GM12878 (cell line): ENCODE results near the gene DDX24. TPM values are rescaled to one million over a fixed set of nuclear protein-coding genes. Genes with fewer than 3 reads are reported as not detected.

Experiments used
- ATF7 ChIP-seq: fragments of 450-650 bp; IDR thresholded peaks from 2 replicates; pipeline ENCODE4 v1.6.1; 2016; ENCODE audit warnings: low read depth, mild to moderate bottlenecking
- BHLHE40 ChIP-seq, 2 experiments: fragments of 450-650 bp in 1 of 2; IDR thresholded peaks; 2 replicates each; pipeline ENCODE4 v1.6.1; 2011 to 2017; ENCODE audit warnings: low read depth in 2 of 2, borderline replicate concordance in 1 of 2, improper control_type of control experiment in 1 of 2, low read length in 1 of 2, mild to moderate bottlenecking in 1 of 2
- CHD2 ChIP-seq: IDR thresholded peaks from 2 replicates; pipeline ENCODE4 v1.6.1; 2011; ENCODE audit warnings: low read depth, low read length, improper control_type of control experiment, borderline replicate concordance
- CREB1 ChIP-seq: IDR thresholded peaks from 2 replicates; pipeline ENCODE4 v1.6.1; 2012; ENCODE audit warnings: low read depth, mild to moderate bottlenecking, inconsistent platforms
- EP300 ChIP-seq, 2 experiments: fragments of 150-350 bp in 1 of 2; IDR thresholded peaks; 2 replicates each; pipeline ENCODE4 v1.6.1; 2011 to 2012; ENCODE audit warnings: low read depth in 2 of 2, low read length in 2 of 2, borderline replicate concordance in 1 of 2, improper control_type of control experiment in 1 of 2, inconsistent platforms in 1 of 2; ENCODE audit not compliant: control insufficient read depth in 1 of 2
- FOXM1 ChIP-seq: IDR thresholded peaks from 2 replicates; pipeline ENCODE4 v1.6.1; 2012; ENCODE audit warnings: low read depth, mild to moderate bottlenecking, inconsistent platforms, low read length, moderate library complexity
- IKZF2 ChIP-seq, 2 experiments: fragments of 450-650 bp; IDR thresholded peaks; 2 replicates each; pipeline ENCODE4 v1.6.1; 2017; ENCODE audit warnings: mild to moderate bottlenecking in 2 of 2, moderate library complexity in 2 of 2
- IRF4 ChIP-seq: IDR thresholded peaks from 2 replicates; pipeline ENCODE4 v1.6.1; 2011; ENCODE audit warnings: low read depth, low read length
- JUNB ChIP-seq: IDR thresholded peaks from 2 replicates; pipeline ENCODE4 v1.6.1; 2016; ENCODE audit warnings: antibody characterized with exemption, mild to moderate bottlenecking
- MLLT1 ChIP-seq: fragments of 450-650 bp; IDR thresholded peaks from 2 replicates; pipeline ENCODE4 v1.6.1; 2016; ENCODE audit warnings: mild to moderate bottlenecking
- NFXL1 ChIP-seq: fragments of 450-650 bp; IDR thresholded peaks from 2 replicates; pipeline ENCODE4 v1.6.1; 2017; ENCODE audit warnings: antibody characterized with exemption, mild to moderate bottlenecking, borderline replicate concordance
- NKRF ChIP-seq: fragments of 450-650 bp; conservative IDR thresholded peaks from 2 replicates; pipeline ENCODE4 v1.6.1; 2017; ENCODE audit warnings: mild to moderate bottlenecking, moderate library complexity
- POLR2A ChIP-seq: IDR thresholded peaks from 2 replicates; pipeline ENCODE4 v1.6.1; 2011; ENCODE audit warnings: low read depth, mild to moderate bottlenecking, low read length
- RUNX3 ChIP-seq: IDR thresholded peaks from 2 replicates; pipeline ENCODE4 v1.6.1; 2012; ENCODE audit warnings: low read length, inconsistent platforms
- SMAD1 ChIP-seq: fragments of 450-650 bp; IDR thresholded peaks from 2 replicates; pipeline ENCODE4 v1.6.1; 2018; ENCODE audit warnings: mild to moderate bottlenecking, low read depth; ENCODE audit not compliant: partially characterized antibody
- SUZ12 ChIP-seq: fragments of 200-600 bp; sonication (generic); IDR thresholded peaks from one replicate; pipeline ENCODE4 v1.6.1; 2018; ENCODE audit warnings: antibody characterized with exemption, mild to moderate bottlenecking; ENCODE audit not compliant: unreplicated experiment
- ZNF687 ChIP-seq: fragments of 450-650 bp; IDR thresholded peaks from 2 replicates; pipeline ENCODE4 v1.6.1; 2017; ENCODE audit warnings: mild to moderate bottlenecking, moderate library complexity
- polyA plus RNA-seq, 11 experiments: library from polyadenylated mRNA; depleted of rRNA in 4 of 11; unstranded in 6 of 11; stranded (reverse) in 5 of 11; fragments of >200 nt; fragmentation: Nextera tagmentation in 4 of 11; fragmentation: Illumina TruSeq in 1 of 11; extraction: Ambion mirVana in 4 of 11; extraction: Trizol in 1 of 11; gene quantifications; 1 replicate in 1 of 11; 2 replicates in 10 of 11; pipeline versions ENCODE4 v1.2.1 to v1.2.3, GENCODE V29; 2011 to 2016; ENCODE audit warnings: inconsistent platforms in 2 of 11, missing spikeins in 2 of 11, low read depth in 1 of 11
- total RNA-seq, 4 experiments: library from RNA; depleted of rRNA in 3 of 4; stranded (reverse); fragments of >200 nt in 3 of 4; fragmentation: Illumina TruSeq in 1 of 4; extraction: Trizol in 1 of 4; gene quantifications; 2 replicates each; pipeline versions ENCODE4 v1.2.1 to v1.2.3, GENCODE V29; 2013 to 2021

DDX24 gene
- total and polyA plus RNA-seq, 10 of the 15 experiments (the other 5 are each of a cell fraction or from before 2014, with no cell fraction given): 137 to 266 (median 184) TPM

- 0 out of 2 replicates have a peak, but pooled peaks have one; percentile 21 for TF ChIP-seq MLLT1
- TF ChIP-seq RUNX3: peak; percentile 56
- peak; percentile 36; the same call in 1 of the 2 replicates for TF ChIP-seq CHD2
- TF ChIP-seq NFXL1: no peak
- TF ChIP-seq JUNB: no peak
- peak; percentile 10 to 57; a peak in 1 of 4 replicates for TF ChIP-seq EP300 (IDR thresholded peaks at IDR 0.05; ENCODE audit: borderline replicate concordance in 1 of 2, control insufficient read depth in 1 of 2, low read depth in 2 of 2, low read length in 2 of 2)
- TF ChIP-seq ZNF687: peak; percentile 67; the same call in 1 of the 2 replicates
- peak; percentile 29 to 35; a peak in 2 of 4 replicates for TF ChIP-seq IKZF2 (IDR thresholded peaks at IDR 0.05)
- no peak for TF ChIP-seq NKRF
- TF ChIP-seq CREB1: no peak
- no peak for TF ChIP-seq FOXM1
- TF ChIP-seq BHLHE40 (IDR thresholded peaks at IDR 0.05; ENCODE audit: borderline replicate concordance in 1 of 2, low read depth in 2 of 2, low read length in 1 of 2): peak in 1 of 2 experiments; percentile 61; a peak in 2 of 4 replicates
- no peak for TF ChIP-seq SUZ12
- peak; percentile 41; the same call in 1 of the 2 replicates for TF ChIP-seq ATF7
- no peak for TF ChIP-seq IRF4
- TF ChIP-seq POLR2A: no peak
- TF ChIP-seq SMAD1: no peak
These were observed 71.2 kb downstream of the DDX24 start (continued) for GRCh38 chr14:94009767-94010166.
